Epidermal melanocyte (primary cell): ENCODE data around the gene TBL3.

ENCODE experiments used
- DNase-seq: peaks from one replicate; pipeline ENCODE4 v3.0.0; 2011; ENCODE audit warnings: low spot score; ENCODE audit not compliant: insufficient read length

Gene TBL3

GRCh38 chr16:1963806-1964505 lies 7.9 kb upstream of the TBL3 start:
- DNase-seq, result no peak

DNA sequence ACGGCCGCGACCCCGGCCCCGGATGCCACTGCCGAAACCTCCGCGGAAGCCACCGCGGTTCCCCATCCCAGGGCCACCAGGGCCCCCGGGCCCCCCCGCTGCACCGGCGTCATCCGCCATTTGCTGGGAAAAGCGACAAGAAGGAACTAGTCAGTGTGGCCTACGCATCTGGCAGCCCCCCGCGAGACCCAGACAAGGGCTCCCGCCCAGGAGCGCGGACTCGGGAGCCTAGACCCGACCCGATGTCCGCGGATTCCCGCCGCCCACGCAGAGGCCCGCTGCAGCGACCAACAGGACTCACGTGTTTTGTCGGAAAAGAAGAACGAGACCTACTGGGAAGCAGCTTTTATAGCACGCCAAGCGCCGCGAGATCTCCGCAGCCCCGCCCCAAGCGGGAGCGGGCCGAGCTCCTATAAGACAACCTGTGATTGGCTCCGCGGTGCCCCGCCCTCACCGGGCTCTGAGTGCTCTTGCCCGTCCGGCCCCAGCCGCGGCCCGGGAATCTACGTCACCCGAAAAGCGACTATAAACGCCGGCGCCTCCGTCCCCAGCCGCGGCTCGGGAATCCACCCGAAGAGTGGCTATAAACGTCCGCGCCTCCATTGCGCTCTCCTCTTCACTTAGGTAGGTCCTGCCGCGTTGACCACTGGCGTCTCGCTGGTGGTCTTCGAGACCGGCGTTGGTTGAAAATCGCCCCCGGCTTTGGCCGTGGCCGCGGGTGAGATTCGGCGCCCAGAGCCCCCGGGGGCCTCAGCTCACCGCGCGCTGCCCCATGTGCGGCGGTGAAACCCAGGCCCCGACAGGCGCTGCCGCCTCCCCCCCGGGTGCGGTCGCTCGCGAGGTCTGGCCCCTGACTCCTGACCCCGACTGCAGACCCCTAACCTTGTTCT lies 7.1 kb upstream of the TBL3 start, which contains the start of gene RPS2:
Gene RPS2 (minus strand): TSS at position 321 of the 890 bp plus-strand sequence. CDS start 201 bp downstream, at position 120.
- DNase-seq, result peak; percentile 100

GRCh38 chr16:1965396-1966001 lies 6.4 kb upstream of the TBL3 start:
- peak; percentile 14 for DNase-seq

GRCh38 chr16:1966460-1966859 lies 5.4 kb upstream of the TBL3 start, which contains the start of gene RNF151:
TSS of gene RNF151 (plus strand) at chr16:1966856. CDS start at chr16:1966882, 26 bp downstream.
- no peak for DNase-seq

GRCh38 chr16:1968146-1968953 lies 3.5 kb upstream of the TBL3 start:
- DNase-seq, result no peak

DNA sequence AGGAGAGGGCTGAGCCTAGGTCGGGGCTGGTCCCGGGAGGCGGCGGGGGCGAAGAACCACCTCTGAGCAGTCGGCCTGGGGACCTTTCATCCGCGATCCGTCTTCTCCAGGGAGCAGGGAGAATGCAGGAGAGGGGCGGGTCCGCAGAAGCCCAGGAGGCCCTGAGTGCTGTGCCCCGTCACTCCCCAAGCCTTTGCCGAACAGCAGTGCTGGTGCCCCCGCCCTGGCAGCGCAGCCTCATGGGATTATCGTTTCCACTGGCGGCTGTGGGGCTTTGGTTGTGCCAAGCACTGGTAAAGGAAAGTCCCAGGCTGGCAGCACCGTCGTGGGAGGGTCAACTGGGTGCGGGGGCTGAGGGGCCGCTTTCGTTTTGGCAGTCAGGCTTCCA lies 631 bp downstream of the TBL3 start:
- no peak for DNase-seq

DNA sequence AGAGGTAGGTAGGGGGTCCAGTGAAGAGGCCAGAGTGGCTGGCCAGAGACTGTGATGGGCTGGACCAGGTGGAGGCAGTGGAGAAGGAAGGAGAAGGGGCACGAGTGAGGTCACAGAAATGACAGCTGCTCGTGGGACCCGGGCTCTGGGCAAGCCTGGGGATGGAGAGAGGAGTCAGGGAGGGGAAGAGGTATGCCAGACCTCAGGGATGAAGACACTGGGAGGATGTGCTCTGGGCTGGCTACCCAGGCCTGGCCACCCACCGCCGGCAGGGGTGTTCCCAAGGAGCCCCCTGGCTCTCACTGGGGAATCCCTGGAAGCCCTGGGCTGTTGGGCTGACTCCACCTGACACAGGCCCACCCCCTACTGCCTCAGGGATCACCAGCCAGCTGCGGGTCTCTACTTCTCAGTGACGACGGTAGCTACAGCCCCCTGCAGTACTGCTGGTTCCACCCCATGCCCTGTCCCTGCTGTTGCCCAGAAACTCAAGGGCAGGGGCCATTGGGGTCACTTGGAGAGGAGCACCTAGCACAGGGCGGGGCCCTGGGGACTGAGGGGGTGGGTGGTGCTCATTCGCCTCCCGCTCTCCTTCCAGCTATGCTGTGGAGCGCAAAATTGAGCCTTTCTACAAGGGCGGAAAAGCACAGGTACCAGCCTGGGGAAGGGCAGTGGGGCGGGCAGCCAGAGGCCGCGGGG lies 1.8 kb downstream of the TBL3 start:
- DNase-seq, result peak; percentile 10

GRCh38 chr16:1974157-1975070 lies 2.6 kb downstream of the TBL3 start:
- peak; percentile 18 for DNase-seq

GRCh38 chr16:1975432-1976215 lies 3.8 kb downstream of the TBL3 start:
- no peak for DNase-seq

- DNase-seq, result peak; percentile 4
Observed at GRCh38 chr16:1976216-1976520, 4.3 kb downstream of the TBL3 start.

GRCh38 chr16:1976951-1977874 lies 5.4 kb downstream of the TBL3 start:
- DNase-seq, result no peak

DNA sequence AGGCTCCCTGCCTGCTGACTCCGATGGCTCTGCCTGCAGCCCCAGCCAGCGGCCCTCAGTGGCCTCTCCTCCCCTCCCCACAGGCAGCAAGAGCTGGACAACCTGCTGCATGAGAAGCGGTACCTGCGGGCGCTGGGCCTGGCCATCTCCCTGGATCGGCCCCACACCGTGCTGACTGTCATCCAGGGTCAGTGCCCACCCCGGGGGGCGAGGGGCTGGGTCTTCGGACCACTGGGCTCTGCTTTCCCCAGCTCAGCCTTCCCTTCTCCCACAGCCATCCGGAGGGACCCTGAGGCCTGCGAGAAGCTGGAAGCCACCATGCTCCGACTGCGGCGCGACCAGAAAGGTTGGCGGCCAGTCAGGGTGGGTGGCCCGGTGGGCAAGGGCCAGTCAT lies 6.0 kb downstream of the TBL3 start:
- DNase-seq, result no peak

DNA sequence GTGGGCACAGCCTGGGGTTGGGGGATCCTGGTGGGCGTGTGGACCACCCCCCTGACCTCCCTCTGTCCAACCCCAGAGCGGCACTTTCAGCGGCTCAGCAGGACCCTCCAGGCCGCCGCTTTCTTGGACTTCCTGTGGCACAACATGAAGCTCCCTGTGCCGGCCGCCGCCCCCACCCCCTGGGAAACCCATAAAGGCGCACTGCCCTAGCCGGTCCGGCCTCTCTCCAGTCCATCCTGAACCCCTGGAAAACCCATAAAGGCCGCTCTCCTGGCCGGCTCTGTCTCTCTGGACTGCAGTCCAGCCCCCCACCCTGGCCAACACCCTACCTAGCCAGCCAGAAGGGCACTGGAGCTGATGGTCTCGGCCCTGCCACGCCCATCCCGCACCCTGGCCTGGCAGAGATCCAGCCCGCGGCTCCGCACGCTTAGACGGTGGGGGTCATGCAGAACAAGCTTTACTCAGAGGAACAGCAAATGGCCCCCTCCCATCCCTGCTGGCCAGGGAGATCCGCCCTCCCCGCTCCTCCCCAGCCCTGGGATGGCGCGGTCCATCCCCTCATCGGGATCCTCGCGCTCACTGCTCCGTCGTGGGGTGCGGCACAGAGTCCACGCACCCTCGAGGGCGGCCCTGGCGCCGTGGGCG lies 6.7 kb downstream of the TBL3 start:
- no peak for DNase-seq

GRCh38 chr16:1979271-1980029 lies 7.6 kb downstream of the TBL3 start:
- DNase-seq, result no peak

DNA sequence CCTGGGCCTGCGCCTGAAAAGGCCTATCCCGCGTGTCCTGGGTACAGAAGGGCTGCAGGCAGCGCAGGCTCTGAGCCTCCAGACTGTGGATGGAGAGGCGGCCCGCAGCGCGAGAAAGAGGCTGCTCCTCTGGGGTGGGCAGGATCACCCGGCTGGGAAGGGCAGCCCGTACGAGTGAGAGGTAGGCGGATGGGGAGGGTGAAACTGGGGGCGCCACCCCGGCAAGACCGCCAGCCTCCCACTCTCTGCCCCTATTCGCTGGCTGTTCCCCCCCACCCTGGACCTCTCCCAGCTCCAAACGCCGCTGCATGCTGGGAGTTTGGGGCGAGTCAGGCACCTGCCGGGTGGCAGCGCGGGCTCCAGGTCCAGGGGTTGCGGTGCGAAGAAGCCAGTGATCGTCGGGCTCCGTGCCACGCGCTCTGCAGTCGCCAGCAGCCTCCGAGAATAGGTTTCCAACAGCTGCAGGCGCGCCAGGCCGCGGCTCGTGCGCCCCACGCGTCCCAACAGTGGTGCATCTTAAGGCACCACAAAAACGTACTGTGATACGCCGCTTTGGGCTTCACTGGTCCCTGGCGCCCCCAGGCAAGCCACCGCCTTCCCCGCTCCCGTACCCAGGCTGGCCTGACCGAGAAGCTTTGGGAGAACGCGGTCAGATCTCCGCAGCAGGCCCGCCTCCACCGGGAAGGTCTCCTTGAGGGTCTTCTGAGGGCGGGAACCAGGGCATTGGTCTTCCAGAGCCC lies 8.3 kb downstream of the TBL3 start:
- no peak for DNase-seq

- DNase-seq, result no peak
Observed at GRCh38 chr16:1980770-1981087, 8.9 kb downstream of the TBL3 start.
